Stimulated activated naive CD4-positive, alpha-beta T cell treated with Interleukin-2 at 50 U/mL for 16 hours (primary cell): ENCODE measurements around the gene MTMR11.
"Not testable (repeated sequence)": the region's sequence is repeated elsewhere in the genome, so short reads cannot be mapped to it uniquely, and the experiment has no call there.

ENCODE experiments used
- DNase-seq: peaks from one replicate; lab custom pipeline; 2025; lab: John Stamatoyannopoulos, UW

Gene MTMR11

DNA sequence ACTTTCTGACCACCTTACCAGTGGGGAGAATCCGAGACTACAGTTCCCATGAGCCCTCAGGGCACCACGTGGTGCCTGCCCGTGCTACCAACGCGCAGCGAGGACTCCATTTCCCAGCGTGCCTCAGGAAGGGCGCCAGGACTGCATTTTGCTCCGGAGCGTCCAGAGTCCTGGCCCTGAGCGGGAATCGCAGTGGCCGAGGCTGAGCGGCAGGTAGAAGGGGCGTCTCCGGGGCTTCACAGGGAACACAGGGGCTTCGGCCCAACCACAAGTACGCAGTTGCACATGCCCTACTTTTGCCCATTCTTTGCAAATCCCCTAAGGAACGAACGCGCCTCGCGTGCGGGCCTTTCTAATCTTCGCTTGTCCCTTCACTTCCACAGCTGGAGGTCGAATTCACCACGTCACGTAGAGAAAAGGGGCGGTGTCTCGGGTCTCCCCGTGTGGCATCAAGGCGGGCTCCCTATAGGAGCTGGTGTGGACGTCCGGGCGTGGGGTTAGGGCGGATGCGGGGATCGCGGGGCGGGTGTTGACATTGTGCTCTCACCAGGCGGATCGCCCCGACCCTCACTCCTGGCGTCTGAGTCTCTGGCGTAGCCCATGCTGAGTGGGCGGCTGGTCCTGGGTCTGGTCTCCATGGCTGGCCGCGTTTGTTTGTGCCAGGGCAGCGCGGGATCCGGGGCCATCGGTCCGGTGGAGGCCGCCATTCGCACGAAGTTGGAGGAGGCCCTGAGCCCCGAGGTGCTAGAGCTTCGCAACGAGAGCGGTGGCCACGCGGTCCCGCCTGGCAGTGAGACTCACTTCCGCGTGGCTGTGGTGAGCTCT lies 37.0 kb downstream of the MTMR11 start, which contains the start of gene BOLA1:
TSS of gene BOLA1 (plus strand) at position 109 of the 825 bp plus-strand sequence. CDS start at position 601, 492 bp downstream.
- peak; percentile 76 for DNase-seq

DNA sequence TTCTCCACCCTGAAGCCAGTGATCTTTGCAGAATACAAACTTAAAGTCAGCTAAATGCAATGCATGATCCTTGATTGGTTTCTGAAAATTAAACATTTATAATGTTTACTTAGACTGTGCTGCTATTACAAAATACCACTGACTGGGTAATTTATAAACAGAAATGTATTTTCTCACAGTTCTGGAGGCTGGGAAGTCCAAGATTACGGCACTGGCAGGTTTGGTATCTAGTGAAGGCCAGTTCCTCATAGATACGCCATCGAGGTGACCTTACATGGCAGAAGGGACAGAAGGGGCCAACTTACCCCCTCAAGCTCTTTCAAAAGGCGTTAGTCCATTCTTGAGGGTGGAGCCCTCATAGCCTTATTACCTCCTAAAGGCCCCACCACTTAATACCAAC lies 40.1 kb downstream of the MTMR11 start:
- no peak for DNase-seq

DNA sequence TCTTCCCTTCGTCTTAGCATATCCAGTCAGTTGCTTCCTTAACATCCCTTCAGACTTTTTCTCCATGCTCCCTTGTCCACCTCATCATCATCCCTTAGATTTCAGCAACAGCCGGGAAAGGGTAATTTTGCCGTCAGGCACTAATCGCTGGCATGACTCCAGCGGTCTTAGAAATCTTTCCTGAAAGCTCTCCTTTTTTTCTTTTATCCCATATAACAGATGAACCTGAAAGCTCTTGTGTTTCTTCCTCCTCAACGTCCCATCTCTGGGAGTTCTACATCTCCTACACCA lies 47.7 kb downstream of the MTMR11 start:
- no peak for DNase-seq

DNA sequence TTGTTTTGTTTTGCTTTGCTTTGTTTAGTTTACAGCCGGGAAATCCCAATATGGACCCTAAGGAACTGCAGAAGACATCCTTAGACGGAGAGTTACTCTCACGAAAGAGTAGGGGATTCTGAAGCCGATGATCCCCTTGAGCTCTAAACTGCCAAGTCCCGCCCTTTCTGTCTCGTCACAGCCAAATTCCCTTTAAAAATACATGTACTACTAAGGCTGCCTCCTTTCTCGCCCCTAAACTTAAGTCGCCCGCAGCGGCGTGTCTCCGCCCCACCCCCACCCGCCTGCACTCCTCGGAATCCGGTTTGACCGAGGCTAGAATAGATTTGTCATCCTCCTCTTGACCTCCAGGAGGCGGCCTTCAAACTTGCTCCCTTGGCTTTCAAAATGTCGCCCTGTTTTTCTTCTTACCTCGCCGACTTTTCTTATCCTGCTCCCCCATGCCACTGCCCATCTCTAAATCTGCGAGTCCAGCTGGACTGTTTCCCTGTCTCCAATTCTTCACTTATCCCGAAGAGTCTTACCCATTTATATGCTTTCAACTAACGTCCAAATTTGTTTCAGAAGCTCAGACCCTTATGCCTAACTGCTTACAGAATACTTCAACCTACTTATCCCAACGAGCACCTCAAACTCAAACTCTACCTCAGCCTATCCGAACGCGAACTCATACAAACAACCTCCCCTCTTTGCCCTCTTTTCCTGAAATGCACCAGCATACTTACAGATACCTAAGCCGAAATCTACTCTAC lies 48.3 kb downstream of the MTMR11 start:
- peak; percentile 75 for DNase-seq

DNA sequence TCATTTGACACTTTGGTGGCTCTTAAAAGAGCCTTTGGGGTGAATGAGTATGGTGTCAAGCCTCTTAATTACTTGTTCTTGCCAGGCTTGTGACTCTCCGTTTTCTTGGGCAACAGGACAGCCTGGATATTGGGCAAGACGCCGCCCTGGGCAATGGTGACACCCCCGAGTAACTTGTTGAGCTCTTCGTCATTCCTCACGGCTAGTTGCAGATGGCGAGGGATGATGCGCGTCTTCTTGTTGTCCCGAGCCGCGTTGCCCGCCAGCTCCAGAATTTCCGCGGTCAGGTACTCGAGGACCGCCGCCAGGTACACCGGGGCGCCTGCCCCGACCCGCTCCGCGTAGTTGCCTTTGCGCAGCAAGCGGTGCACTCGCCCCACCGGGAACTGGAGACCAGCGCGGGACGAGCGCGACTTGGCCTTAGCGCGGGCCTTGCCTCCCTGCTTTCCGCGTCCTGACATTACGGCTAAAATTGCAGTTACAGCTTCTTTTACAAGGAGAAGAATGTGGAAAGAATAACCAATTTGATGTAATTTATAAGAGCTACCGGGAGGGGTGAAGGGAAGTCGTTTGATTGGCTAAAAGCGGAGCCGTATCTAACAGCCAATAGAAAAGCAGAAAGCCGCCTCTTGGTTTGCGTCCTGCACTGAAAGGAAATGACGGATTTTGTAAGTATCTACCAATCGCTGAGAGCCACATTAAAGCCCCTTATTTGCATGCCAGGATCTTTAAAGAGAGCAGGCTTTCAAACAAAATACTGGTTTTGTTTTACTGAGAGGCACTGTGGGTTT lies 49.0 kb downstream of the MTMR11 start:
- DNase-seq = peak; percentile 69

DNA sequence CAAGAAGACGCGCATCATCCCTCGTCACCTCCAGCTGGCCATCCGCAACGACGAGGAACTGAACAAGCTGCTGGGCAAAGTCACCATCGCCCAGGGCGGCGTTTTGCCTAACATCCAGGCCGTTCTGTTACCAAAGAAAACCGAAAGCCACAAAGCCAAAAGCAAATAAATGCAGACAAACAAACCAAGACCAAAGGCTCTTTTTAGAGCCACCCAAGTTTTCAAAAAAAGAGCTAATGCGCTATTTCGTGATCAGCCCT lies 49.6 kb downstream of the MTMR11 start:
- DNase-seq = not testable (repeated sequence)

DNA sequence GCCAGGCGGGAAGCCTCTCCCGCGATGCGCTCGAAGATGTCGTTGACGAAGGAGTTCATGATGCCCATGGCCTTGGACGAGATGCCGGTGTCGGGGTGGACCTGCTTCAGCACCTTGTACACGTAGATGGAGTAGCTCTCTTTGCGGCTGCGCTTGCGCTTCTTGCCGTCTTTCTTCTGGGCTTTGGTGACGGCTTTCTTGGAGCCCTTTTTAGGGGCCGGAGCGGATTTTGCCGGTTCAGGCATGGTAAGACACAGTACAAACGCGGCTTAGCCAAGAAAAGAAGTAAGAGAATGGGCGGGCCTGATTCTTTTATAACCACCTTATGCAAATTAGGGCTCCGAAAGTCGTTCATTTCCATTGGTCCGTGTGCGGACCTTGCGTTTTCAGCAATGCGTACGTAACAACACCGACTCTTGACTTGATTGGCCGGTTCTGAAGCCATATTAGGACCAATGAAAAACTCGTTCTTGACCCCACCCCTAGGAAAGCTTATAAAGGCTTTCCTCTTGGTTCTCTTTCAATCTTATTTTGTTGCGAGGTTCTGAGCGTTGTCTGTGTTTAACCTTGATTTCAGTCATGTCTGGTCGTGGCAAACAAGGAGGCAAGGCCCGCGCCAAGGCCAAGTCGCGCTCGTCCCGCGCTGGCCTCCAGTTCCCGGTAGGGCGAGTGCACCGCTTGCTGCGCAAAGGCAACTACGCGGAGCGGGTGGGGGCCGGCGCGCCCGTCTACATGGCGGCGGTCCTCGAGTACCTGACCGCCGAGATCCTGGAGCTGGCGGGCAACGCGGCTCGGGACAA lies 50.1 kb downstream of the MTMR11 start:
- peak; percentile 80 for DNase-seq

DNA sequence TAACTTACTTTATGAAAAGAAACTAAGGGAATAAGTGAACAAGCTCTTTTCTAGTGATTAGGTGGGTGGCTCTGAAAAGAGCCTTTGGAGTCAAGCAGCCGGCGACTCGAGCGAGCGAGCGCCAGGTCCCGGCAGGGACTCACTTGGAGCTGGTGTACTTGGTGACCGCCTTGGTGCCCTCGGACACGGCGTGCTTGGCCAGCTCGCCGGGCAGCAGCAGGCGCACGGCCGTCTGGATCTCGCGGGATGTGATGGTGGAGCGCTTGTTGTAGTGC lies 50.6 kb downstream of the MTMR11 start:
- peak; percentile 40 for DNase-seq

DNA sequence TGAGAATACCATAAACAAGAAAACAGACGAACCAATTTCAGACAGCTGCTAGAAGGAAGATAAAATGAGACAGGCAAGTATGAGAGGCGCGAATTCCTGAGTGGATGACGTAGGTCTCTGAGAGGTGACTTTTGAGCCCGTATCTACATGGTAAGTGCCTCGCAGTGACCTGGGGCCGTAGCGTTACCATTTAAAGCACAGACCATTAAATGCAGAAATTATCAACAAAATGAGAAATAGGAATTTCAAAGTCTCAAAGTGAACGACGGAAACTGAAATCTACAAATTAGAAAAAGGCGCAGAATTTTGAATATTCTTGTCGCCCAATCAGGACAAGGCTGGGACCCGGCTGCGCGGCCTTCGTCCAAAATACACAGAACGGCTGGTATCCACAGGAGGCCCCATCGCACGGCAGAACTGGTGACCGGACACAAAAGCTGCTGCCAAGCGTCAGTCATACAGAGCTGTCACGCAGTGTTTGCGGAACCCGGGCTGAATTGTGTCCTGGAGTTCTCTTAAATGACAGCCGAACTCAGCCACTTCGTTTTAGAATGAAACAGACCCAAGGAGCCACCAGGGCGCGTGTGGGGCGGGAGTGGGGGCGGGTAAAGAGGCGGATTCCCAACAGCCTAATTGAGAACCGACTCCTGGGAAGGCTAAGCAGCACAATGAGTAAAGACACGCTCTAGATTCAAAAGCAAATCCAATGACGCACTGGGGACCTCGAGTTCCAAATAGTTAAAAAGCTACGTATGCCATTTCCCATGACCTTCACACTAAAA lies 51.1 kb downstream of the MTMR11 start:
- peak; percentile 67 for DNase-seq

DNA sequence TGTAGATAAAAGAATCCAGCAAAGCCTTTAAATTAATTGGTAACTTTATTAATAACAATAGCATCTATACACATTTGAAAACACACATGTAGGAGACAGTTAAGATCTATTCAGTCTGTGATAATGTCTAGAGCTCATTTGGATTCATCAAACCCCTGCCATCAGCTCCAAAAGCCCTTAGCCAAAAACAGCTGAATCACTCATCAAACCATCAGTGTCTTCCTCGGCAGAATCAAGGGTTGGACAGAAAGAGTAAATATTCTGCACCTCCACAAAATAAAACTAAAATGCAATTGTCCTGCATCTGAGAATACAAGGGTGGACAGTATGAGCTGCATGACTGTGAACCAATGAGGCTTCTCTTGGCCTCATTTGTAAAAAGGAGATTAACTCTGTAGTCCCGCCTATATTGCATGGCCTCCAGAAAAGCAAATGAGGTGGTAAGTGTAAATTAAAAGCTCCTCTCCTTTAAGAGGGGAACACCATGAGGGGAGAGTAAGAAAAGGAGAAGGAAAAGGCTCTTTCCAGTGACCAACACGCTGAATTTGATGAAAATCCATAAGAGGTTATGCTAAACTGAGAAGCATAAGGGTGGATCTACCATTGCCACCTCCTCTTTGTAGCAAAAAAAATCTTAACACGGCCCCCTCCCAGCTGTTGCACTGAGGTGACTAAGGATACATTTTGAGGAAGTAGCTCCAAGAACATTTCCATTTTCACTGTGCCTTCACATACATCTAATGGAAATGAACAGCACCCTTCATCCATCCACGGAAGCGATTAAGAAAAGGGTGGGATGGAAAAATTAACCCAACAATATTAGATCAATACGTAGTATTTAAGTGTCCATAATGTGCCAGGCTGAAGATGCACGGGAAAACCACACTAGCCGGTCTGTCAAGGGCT lies 52.0 kb downstream of the MTMR11 start:
- DNase-seq = no peak

DNA sequence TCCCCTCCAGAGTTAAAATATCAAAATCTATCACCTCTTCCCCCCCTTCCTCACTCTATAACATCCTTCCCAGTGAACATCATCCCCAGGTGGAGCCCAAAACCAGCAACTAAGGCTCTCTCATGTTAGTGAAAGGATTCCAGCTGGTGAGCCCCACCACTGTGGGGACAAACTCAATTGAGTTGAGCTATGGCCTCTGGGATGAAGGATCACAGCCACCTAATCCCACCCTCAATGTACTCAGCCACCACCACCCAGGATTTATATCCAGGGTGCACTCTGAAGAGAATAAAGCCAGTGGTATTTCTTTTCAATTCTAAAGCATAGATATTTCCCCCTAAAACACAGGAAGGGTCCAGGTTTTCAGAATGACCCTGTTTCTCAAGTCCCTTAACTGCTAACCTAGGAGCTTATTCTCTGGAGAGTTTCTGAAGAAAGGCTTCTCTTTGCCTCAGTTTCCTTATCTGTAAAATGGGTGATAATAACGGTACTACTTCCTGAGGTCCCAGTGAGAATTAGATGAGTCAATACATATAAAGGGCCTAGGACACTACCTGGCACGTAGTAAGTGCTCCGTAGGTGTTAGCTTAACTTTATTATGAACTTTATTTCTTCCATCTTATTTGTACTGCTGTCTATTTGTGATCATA lies 53.0 kb downstream of the MTMR11 start:
- DNase-seq = no peak

DNA sequence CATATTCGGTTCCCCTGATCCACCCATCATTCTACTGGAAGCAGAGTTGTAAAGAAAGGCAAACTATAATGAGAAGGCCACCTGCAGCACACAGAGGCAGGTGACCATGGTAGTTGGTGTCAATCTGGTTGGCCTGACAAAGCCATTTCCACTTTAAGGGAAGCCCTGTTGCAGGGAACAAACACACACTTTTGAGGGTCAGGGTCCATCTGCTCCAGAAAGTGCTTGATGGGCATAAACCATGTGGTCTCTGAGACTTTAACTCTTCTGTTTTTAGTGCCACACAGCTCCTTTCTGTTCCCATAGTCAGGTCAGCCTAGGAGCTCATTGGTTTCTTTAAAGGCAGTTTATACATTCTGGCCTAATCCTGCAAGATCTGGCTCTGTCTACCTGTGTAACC lies 54.8 kb downstream of the MTMR11 start:
- DNase-seq = no peak

DNA sequence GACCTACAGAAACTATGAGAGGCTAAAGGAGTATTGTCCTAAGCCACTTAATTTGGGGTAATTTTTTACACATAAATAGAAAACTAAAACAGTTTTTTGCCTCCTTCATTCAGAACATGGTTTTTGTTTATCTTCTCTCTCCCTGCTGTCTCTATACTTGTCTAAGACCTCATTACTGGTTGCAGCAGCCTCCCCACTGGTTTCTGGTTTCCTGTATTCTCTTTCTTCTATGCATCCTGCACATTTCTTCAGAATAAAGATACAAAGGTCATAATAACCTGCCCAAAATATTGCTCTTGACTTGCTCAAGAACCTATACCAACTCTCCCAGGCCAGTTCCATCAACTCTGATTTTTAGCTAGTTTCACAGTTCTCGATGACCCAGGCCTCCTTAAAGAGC lies 57.1 kb downstream of the MTMR11 start:
- DNase-seq = no peak
